HL-60 (cell line): Measurements from ENCODE around the gene HERPUD2.

Experiments used
- DNase-seq, 2 experiments: peaks; one replicate each; pipeline ENCODE4 v3.0.0-alpha.2; 2010 to 2020; ENCODE audit warnings: low read depth in 1 of 2, low spot score in 1 of 2
- H3K27ac ChIP-seq: fragments of 250-450 bp; sonication (Bioruptor Pico); replicated peaks from 2 replicates; pipeline ENCODE4 v1.5.1; 2020; ENCODE audit warnings: mild to moderate bottlenecking, moderate library complexity
- H3K27me3 ChIP-seq: fragments of 250-450 bp; sonication (Bioruptor Pico); 2 replicates; pipeline ENCODE4 v1.5.1; 2021; ENCODE audit warnings: mild to moderate bottlenecking, moderate library complexity; ENCODE audit not compliant: insufficient read depth, poor library complexity, severe bottlenecking
- H3K4me3 ChIP-seq: replicated peaks from 2 replicates; pipeline ENCODE4 v1.5.1; 2011; ENCODE audit warnings: mild to moderate bottlenecking, control low read depth, low read length; ENCODE audit not compliant: insufficient read depth
- CTCF ChIP-seq: IDR thresholded peaks from one replicate; pipeline ENCODE4 v1.5.1; 2011; ENCODE audit warnings: low read length, control low read depth, inconsistent platforms; ENCODE audit not compliant: insufficient read depth
- GABPA ChIP-seq: IDR thresholded peaks from 2 replicates; pipeline ENCODE4 v1.6.1; 2012; ENCODE audit warnings: low read depth
- POLR2AphosphoS5 ChIP-seq: IDR thresholded peaks from 2 replicates; pipeline ENCODE4 v1.6.1; 2012; ENCODE audit warnings: low read depth
- REST ChIP-seq: IDR thresholded peaks from 2 replicates; pipeline ENCODE4 v1.6.1; 2012; ENCODE audit warnings: low read depth; ENCODE audit not compliant: insufficient replicate concordance
- SPI1 ChIP-seq: IDR thresholded peaks from 2 replicates; pipeline ENCODE4 v1.6.1; 2012; ENCODE audit warnings: low read depth, mild to moderate bottlenecking, borderline replicate concordance

Gene HERPUD2

GRCh38 chr7:35605760-35606159 is 89.2 kb downstream of the HERPUD2 start:
- no peak overlapping the region for H3K27ac ChIP-seq
- H3K4me3 ChIP-seq, result no peak overlapping the region
- DNase-seq, result no peak
- peaks cover 3% of the 10 kb centered on the region for H3K27me3 ChIP-seq
- TF ChIP-seq SPI1, result no peak
- TF ChIP-seq REST, result no peak
- no peak for TF ChIP-seq GABPA
- TF ChIP-seq CTCF, result no peak
- TF ChIP-seq POLR2AphosphoS5, result no peak

GRCh38 chr7:35604595-35604994 is 90.3 kb downstream of the HERPUD2 start:
- TF ChIP-seq CTCF (no peak), REST (no peak), SPI1 (no peak), POLR2AphosphoS5 (no peak), GABPA (no peak)
- DNase-seq, result no peak
- Histone ChIP-seq H3K27ac (no peak overlapping the region), H3K27me3 (peaks cover 3% of the 10 kb centered on the region), H3K4me3 (no peak overlapping the region)

- Histone ChIP-seq H3K4me3 (no peak overlapping the region), H3K27ac (no peak overlapping the region), H3K27me3 (no peaks in the 10 kb centered on the region)
- no peak for DNase-seq
- no peak for TF ChIP-seq REST
- TF ChIP-seq POLR2AphosphoS5, result no peak
- no peak for TF ChIP-seq SPI1
- TF ChIP-seq GABPA, result no peak
- no peak for TF ChIP-seq CTCF
Measured at GRCh38 chr7:35599645-35600044, 95.3 kb downstream of the HERPUD2 start.
